ENCODE results near the gene SATL1.
"Not testable (repeated sequence)": the region's sequence is repeated elsewhere in the genome, so short reads cannot be mapped to it uniquely, and the experiment has no call there.

Gene SATL1

GRCh38 chrX:85107407-85107806 is 136.2 kb downstream of the SATL1 start:
- DNase-seq: no peak

- DNase-seq: no peak
Observed at GRCh38 chrX:85089321-85089840, 154.2 kb downstream of the SATL1 start.

- no peak for DNase-seq
Observed at GRCh38 chrX:85084770-85085393, 158.7 kb downstream of the SATL1 start.

GRCh38 chrX:85077247-85077646 is 166.3 kb downstream of the SATL1 start:
- not testable (repeated sequence) for DNase-seq

GRCh38 chrX:85065512-85066198 is 177.9 kb downstream of the SATL1 start:
- DNase-seq: no peak

GRCh38 chrX:85052636-85053343 is 190.8 kb downstream of the SATL1 start:
- DNase-seq: no peak

GRCh38 chrX:85052205-85052604 is 191.4 kb downstream of the SATL1 start:
- DNase-seq: no peak

GRCh38 chrX:85051627-85052026 is 192.0 kb downstream of the SATL1 start:
- no peak for DNase-seq

Data from SHP77 (cell line).